Omental fat pad (tissue), 4 donors: Measurements from ENCODE around the gene LCP2. TPM values are rescaled to one million over a fixed set of nuclear protein-coding genes. Genes with fewer than 3 reads are reported as not detected.

Experiments
- ATAC-seq: fragments of 150-250 bp; one replicate; pipeline ENCODE4 v1.9.1; 2016; ENCODE audit warnings: mild to moderate bottlenecking, moderate library complexity; ENCODE audit not compliant: low FRiP score
- DNase-seq: peaks from one replicate; pipeline ENCODE4 v3.0.0-alpha.2; 2019; ENCODE audit warnings: low spot score
- CTCF ChIP-seq, 3 donors: fragments of 450-650 bp; IDR thresholded peaks; one replicate each; pipeline ENCODE4 v1.5.1; 2016 to 2017; ENCODE audit warnings: antibody characterized with exemption in 3 of 3, mild to moderate bottlenecking in 3 of 3, moderate library complexity in 2 of 3
- total RNA-seq, 4 donors: library from RNA; depleted of rRNA; stranded (reverse); fragments of >200 nt; gene quantifications; one replicate each; pipeline ENCODE4 v1.1.0, GENCODE V29; 2016

LCP2 gene
- total RNA-seq, 4 donors from 2014 or later, result 33.5 to 81.2 (median 59.1) TPM

- TF ChIP-seq CTCF (IDR thresholded peaks at IDR 0.05), result no peak
- ATAC-seq (no peak), DNase-seq (no peak)
Observed at GRCh38 chr5:170286386-170286925, 11.1 kb downstream of the LCP2 start.

- ATAC-seq (no peak), DNase-seq (no peak)
- TF ChIP-seq CTCF (IDR thresholded peaks at IDR 0.05), result no peak
Observed at GRCh38 chr5:170285181-170285580, 12.4 kb downstream of the LCP2 start.

- no peak for TF ChIP-seq CTCF (IDR thresholded peaks at IDR 0.05)
- no peak for ATAC-seq
- DNase-seq, result no peak
Observed at GRCh38 chr5:170284231-170284630, 13.3 kb downstream of the LCP2 start.

GRCh38 chr5:170283296-170283695 lies 14.3 kb downstream of the LCP2 start:
- DNase-seq (no peak), ATAC-seq (no peak)
- no peak for TF ChIP-seq CTCF (IDR thresholded peaks at IDR 0.05)

GRCh38 chr5:170280011-170280493 lies 17.5 kb downstream of the LCP2 start:
- ATAC-seq, result no peak
- no peak for DNase-seq
- TF ChIP-seq CTCF (IDR thresholded peaks at IDR 0.05), result no peak

GRCh38 chr5:170279459-170279817 lies 18.1 kb downstream of the LCP2 start:
- no peak for DNase-seq
- no peak for ATAC-seq
- no peak for TF ChIP-seq CTCF (IDR thresholded peaks at IDR 0.05)

- DNase-seq (no peak), ATAC-seq (no peak)
- no peak for TF ChIP-seq CTCF (IDR thresholded peaks at IDR 0.05)
Observed at GRCh38 chr5:170278611-170279458, 18.7 kb downstream of the LCP2 start.
